K562 (cell line): ENCODE results near the gene C1orf198.

Experiments
- CHD2 ChIP-seq: IDR thresholded peaks from 2 replicates; pipeline ENCODE4 v1.6.1; 2011; ENCODE audit warnings: low read depth, low read length
- MCM5 ChIP-seq: fragments of 450-650 bp; IDR thresholded peaks from 2 replicates; pipeline ENCODE4 v1.6.1; 2016; ENCODE audit warnings: low read depth
- NFATC3 ChIP-seq: fragments of 450-650 bp; IDR thresholded peaks from 2 replicates; pipeline ENCODE4 v1.6.1; 2017; ENCODE audit warnings: mild to moderate bottlenecking
- NR1H2 ChIP-seq: sonication (generic); formaldehyde crosslinking; IDR thresholded peaks from 2 replicates; pipeline ENCODE4 v1.4.0; 2020; ENCODE audit warnings: mild to moderate bottlenecking, missing genetic modification reagents
- SMC3 ChIP-seq: conservative IDR thresholded peaks from 2 replicates; pipeline ENCODE4 v1.6.1; 2011; ENCODE audit warnings: low read depth, low read length, improper control_type of control experiment; ENCODE audit not compliant: insufficient read depth

DNA sequence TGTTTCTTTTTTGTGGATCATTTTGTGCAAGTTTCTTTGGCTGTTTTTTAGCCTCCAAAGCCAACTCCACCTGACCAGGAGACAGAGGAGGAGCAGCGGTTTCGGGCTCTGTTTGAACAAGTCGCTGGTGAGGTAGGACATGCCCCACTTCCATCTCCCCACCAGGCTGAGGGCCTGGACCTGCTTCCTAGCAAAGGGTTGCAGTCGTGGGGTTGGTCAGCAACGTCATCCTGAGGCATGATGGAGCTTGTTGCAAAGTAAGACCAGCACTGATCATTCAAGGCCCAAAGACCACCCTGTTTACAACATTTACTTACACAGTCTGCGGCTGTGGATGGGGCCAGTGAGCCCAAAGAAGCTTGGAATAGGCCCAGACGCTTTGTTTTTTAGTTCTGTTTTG is 80.8 kb downstream of the C1orf198 start:
- TF ChIP-seq MCM5 (no peak), NR1H2 (CRISPR knock-in tag) (no peak), CHD2 (no peak), SMC3 (no peak), NFATC3 (no peak)
